ENCODE results near the gene RAD51B.

- TF ChIP-seq POLR2AphosphoS5 (IDR thresholded peaks at IDR 0.05; ENCODE audit: low read depth, low read length) (no peak), POLR2A (IDR thresholded peaks at IDR 0.05; ENCODE audit: low read depth, low read length) (no peak)
Measured at GRCh38 chr14:68270342-68270741, 450.8 kb downstream of the RAD51B start.

Data from GM12892 (cell line).